Measurements from ENCODE around the gene LCE1A.

Gene LCE1A, protein sequence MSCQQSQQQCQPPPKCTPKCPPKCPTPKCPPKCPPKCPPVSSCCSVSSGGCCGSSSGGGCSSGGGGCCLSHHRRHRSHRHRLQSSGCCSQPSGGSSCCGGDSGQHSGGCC

DNA sequence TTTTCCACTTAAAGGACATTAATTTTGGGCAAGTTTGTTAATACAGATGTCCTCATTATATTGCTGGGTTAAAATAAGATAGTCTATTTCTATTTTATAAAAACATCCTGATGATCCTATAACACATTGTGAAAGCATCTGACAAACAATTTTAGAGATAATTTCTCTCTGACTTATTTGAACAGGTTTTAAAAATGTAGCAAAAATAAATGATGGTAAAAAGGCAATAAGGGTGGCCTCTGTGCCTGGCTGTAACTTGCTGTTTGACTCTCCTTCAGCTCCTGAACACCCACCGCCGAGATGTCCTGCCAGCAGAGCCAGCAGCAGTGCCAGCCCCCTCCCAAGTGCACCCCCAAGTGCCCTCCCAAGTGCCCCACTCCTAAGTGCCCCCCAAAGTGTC lies at the start of gene LCE1A:
LCE1A (plus strand) TSS at position 301 of the 400 bp plus-strand sequence; CDS start at position 301, 0 bp downstream.
- DNase-seq (ENCODE audit: low spot score) = no peak

- DNase-seq (ENCODE audit: low spot score) = peak; percentile 54
Measured at GRCh38 chr1:152777510-152778137, 49.6 kb upstream of the LCE1A start.

- DNase-seq (ENCODE audit: low spot score) = no peak
Measured at GRCh38 chr1:152783095-152783494, 44.2 kb upstream of the LCE1A start.

DNA sequence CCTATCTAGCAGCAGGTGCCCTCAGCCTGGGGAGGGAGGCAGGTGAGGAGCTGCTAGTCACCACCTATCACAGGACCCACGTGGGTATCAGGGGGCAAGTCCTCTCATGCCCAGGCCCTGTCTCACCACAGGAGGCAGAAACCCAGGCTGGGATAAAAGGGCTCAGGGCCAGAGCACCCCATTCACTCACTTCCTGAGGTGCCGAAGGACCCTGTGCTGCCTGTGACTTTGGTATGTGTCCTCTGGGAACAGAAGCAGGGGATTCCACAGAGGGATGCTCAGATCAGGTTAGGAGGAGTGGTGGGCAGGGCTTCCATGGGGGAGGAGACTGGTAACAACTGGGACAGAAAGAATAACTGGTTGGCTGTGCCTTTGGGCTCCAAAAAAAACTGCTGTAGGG lies 41.2 kb upstream of the LCE1A start, which contains the start of gene LCE1E:
LCE1E (plus strand) TSS at position 181 of the 400 bp plus-strand sequence. CDS start 1,043 bp downstream, outside the sequence.
- DNase-seq (ENCODE audit: low spot score) = no peak

DNA sequence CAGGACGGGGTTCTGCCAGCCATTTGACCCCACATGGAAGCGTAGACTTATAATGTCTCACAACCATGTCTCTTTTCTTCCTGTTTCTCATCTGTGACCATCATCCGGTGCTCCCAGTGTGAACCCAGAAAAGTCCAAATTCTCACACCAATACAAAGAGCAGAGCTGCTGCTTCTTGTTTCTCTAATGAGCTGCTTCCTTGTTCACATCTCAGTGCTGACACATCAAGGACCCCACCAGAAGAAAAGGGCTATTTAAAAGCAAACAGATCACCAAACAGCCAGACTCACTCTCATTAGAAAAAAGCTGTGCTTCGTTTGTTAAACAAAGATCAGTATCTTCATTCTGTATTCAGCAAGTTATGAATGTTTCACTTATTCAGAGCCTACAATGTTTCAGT lies 31.6 kb upstream of the LCE1A start:
- DNase-seq (ENCODE audit: low spot score) = peak; percentile 38

GRCh38 chr1:152796421-152796820 lies 30.9 kb upstream of the LCE1A start, which contains the start of gene LCE1D:
Gene LCE1D (plus strand): TSS chr1:152796721. CDS start chr1:152797795, 1,074 bp downstream.
- no peak for DNase-seq (ENCODE audit: low spot score)

DNA sequence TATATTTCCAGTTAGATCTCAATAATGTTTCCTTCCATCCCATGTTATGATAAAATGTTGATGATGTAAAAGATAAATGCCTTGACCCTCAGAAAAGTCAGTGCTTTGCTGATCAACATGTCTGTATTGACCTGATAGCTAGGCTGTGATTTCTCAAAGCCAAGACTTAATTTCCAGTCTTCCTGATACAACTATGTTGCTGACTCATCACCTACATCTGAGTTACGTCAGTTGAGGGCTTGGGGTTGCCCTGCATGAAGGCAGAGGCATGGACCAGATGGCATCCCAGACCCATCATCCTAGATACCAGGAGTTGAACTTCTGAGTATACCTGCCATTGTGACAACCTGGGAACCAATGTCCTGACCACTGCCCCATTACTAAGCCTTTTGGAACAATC lies 25.9 kb upstream of the LCE1A start:
- no peak for DNase-seq (ENCODE audit: low spot score)

DNA sequence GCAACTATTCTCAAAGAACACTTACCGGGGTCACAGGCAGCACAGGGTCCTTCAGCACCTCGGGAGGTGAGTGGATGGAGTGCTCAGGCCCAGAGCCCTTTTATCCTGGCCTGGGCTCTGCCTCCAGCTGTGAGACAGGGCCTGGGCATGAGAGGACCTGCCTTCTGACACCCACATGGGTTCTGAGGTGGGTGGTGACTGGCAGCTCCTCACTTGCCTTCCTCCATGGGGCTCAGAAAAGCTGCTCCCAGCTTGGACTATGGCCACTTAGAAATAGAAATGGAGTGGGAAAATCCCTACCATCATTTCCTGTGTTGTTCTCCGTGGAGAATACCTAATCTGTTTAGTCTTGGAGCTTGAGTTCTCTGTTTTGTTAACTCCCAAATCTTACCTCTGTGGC lies 20.7 kb upstream of the LCE1A start, which contains the start of gene LCE1C:
LCE1C (minus strand) TSS at position 76 of the 400 bp plus-strand sequence. CDS start 1,173 bp downstream, outside the sequence.
- DNase-seq (ENCODE audit: low spot score) = no peak

GRCh38 chr1:152811050-152811449 lies 16.2 kb upstream of the LCE1A start:
- no peak for DNase-seq (ENCODE audit: low spot score)

- DNase-seq (ENCODE audit: low spot score) = no peak
Measured at GRCh38 chr1:152811671-152812070, 15.6 kb upstream of the LCE1A start, which contains the start of gene LCE1B. Gene LCE1B (plus strand): TSS chr1:152811971. CDS start chr1:152812447, 476 bp downstream.

GRCh38 chr1:152817309-152817708 lies 10.0 kb upstream of the LCE1A start:
- no peak for DNase-seq (ENCODE audit: low spot score)

GRCh38 chr1:152823294-152823693 lies 4.0 kb upstream of the LCE1A start:
- DNase-seq (ENCODE audit: low spot score) = no peak

GRCh38 chr1:152824964-152825363 lies 2.3 kb upstream of the LCE1A start:
- no peak for DNase-seq (ENCODE audit: low spot score)

DNA sequence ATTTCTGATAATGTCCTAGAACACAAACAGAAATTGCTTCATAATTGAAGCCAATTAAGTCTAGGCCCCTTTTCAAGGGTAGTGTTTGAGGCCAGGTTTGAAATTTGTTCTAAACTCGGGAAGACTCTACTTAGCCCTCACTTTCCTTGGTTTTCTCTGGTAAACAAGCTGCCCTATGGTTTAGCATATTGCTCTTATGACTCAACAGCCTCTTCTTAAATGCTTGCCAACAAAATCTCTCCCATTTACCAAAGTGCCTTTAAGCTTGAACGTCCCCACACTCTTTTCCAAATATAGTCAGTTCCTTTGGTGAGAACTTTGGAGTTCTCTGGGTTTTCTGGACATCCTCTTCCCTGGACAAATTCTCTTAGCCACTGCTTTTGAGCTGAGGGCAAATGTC lies 9.6 kb downstream of the LCE1A start:
- DNase-seq (ENCODE audit: low spot score) = no peak

GRCh38 chr1:152842556-152842955 lies 15.3 kb downstream of the LCE1A start, which contains the start of gene LCE6A:
Gene LCE6A (plus strand): TSS chr1:152842856. CDS start chr1:152843521, 665 bp downstream.
- no peak for DNase-seq (ENCODE audit: low spot score)

DNA sequence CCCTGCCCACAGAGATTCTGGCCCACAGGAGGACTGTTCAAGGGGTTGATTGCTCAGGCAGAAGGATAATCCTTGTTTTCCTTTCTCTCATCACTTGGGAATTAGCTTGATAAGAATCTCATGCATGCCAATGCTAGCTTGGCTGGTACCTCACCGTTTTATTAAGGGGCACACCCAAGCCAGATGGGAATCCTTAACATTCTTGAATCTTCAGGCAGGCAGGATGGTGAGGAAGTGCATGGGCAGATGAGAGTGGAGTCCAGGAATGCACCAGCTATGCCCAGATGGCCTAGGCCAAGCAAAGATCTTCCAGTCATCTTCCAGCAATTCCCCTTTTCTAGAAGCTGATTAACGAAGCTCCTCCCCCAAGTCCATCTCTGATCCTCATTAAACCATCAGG lies 28.4 kb downstream of the LCE1A start:
- DNase-seq (ENCODE audit: low spot score) = no peak

DNA sequence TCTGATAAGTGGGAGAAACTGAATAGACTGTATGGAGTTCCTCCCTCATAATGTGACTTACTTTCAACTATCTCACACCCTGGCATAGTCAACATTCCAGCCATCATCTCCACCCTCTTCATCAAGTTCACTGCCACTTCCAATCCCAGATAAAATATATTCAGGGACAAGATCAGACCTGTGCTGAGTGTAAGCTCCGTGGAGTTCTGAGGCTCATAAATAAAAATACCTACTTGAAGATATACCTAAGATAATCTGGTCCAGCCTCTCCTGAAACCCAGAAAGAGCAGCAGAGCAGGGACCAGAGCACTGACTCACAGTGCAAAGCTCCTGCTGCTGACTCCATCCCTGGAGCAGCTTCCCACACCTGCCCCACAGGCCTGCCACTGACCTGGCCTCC lies 30.8 kb downstream of the LCE1A start:
- DNase-seq (ENCODE audit: low spot score) = no peak

DNA sequence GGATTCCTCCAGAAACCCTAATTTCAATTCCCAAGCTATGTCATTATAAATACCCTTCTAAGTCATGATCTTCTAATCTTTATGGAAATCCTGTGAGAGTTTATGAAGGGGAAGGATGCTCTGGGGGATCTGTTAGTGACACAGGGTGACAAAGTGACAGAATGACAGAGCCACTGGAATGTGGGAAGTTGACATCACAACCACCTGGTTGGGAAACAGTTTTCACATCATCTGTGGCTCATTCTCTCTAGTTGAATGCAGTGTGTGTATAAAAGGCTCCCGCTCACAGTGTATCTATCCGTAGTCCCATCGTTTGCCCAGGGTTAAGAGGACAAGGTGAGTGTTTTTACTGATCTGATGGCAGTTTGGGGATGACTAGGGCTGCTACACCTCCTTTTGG lies 32.4 kb downstream of the LCE1A start, which contains the start of gene LCE7A:
LCE7A (plus strand) TSS at position 301 of the 400 bp plus-strand sequence. CDS start 702 bp downstream, outside the sequence.
- DNase-seq (ENCODE audit: low spot score) = no peak

DNA sequence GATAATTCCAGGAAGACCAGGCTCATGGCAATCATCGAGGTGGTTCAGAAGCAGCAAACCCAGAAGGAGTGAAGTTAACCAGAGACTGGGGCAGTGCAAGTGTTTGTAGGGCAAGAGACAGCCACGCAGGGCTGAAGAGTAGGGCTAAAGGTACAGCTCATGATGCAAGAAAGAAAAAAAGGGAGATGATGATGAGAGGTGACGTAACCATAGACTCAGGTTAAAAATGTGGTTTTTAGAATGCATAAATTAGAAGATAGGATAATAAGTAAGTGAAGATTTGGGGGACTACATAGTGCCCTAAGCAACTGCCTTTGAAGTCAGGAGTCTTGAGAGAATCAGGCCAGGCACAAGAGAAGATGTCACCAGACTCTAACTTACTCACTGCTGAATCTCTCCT lies 32.9 kb downstream of the LCE1A start:
- no peak for DNase-seq (ENCODE audit: low spot score)

GRCh38 chr1:152861374-152861773 lies 34.1 kb downstream of the LCE1A start:
- no peak for DNase-seq (ENCODE audit: low spot score)

- no peak for DNase-seq (ENCODE audit: low spot score)
Measured at GRCh38 chr1:152864443-152864842, 37.2 kb downstream of the LCE1A start.

GRCh38 chr1:152866321-152866720 lies 39.0 kb downstream of the LCE1A start:
- DNase-seq (ENCODE audit: low spot score) = no peak

- DNase-seq (ENCODE audit: low spot score) = peak; percentile 81
Measured at GRCh38 chr1:152869808-152870419, 42.6 kb downstream of the LCE1A start.
